Measurements from ENCODE around the gene PTPN11. TPM values are rescaled to one million over a fixed set of nuclear protein-coding genes. Genes with fewer than 3 reads are reported as not detected.

PTPN11 gene
- total and polyA plus RNA-seq, 4 donors, result 33.7 to 73.3 (median 36.4) TPM

DNA sequence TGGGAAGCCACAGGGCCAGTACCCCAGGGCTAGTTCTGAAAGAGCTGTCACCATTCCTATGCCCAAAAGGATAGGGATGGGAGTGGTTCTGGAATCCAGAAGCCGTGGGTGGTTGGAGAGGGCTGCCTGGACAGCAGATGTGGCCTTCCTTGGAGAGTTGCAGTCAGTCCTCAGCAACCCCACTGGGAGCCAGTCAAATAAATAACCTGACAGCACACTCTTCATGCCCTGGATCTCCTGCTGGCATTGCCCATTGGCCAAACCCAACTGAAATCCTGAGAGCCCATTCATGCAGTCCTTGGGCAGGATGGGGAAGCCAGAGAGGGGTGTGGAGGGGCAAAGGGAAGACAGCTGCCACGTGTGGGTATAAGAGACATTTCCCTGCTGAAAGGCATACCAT, 128.2 kb downstream of the PTPN11 start:
- no peak overlapping the region for H3K9ac ChIP-seq (ENCODE audit: low read depth in 1 of 2, low read length in 2 of 2)
- H3K27ac ChIP-seq (ENCODE audit: low read depth in 1 of 2, low read length in 2 of 2), result no peak overlapping the region
- DNase-seq (ENCODE audit: low spot score), result no peak
- no peaks in the 10 kb centered on the region for H3K27me3 ChIP-seq (ENCODE audit: control insufficient read depth in 4 of 4, insufficient read depth in 4 of 4, low read length in 3 of 4)
- 43% methylated on average over 2 of the region's 2 CpGs for WGBS
- H3K4me1 ChIP-seq (ENCODE audit: control insufficient read depth in 4 of 4, insufficient read depth in 4 of 4, low read length in 3 of 4), result no peaks in the 10 kb centered on the region
- H3K9me3 ChIP-seq (ENCODE audit: control insufficient read depth in 4 of 4, low read length in 3 of 4), result no peaks in the 10 kb centered on the region
- no peak for TF ChIP-seq TAF1 (conservative IDR thresholded peaks at IDR 0.05)
- no peak for TF ChIP-seq HNF4A (conservative IDR thresholded peaks at IDR 0.05)
- no peak for TF ChIP-seq EGR1 (IDR thresholded peaks at IDR 0.05; ENCODE audit: low read depth in 2 of 2)
- TF ChIP-seq, protein P1, sequence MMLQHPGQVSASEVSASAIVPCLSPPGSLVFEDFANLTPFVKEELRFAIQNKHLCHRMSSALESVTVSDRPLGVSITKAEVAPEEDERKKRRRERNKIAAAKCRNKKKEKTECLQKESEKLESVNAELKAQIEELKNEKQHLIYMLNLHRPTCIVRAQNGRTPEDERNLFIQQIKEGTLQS (IDR thresholded peaks at IDR 0.05), result no peak
- TF ChIP-seq, protein P2, sequence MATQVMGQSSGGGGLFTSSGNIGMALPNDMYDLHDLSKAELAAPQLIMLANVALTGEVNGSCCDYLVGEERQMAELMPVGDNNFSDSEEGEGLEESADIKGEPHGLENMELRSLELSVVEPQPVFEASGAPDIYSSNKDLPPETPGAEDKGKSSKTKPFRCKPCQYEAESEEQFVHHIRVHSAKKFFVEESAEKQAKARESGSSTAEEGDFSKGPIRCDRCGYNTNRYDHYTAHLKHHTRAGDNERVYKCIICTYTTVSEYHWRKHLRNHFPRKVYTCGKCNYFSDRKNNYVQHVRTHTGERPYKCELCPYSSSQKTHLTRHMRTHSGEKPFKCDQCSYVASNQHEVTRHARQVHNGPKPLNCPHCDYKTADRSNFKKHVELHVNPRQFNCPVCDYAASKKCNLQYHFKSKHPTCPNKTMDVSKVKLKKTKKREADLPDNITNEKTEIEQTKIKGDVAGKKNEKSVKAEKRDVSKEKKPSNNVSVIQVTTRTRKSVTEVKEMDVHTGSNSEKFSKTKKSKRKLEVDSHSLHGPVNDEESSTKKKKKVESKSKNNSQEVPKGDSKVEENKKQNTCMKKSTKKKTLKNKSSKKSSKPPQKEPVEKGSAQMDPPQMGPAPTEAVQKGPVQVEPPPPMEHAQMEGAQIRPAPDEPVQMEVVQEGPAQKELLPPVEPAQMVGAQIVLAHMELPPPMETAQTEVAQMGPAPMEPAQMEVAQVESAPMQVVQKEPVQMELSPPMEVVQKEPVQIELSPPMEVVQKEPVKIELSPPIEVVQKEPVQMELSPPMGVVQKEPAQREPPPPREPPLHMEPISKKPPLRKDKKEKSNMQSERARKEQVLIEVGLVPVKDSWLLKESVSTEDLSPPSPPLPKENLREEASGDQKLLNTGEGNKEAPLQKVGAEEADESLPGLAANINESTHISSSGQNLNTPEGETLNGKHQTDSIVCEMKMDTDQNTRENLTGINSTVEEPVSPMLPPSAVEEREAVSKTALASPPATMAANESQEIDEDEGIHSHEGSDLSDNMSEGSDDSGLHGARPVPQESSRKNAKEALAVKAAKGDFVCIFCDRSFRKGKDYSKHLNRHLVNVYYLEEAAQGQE (IDR thresholded peaks at IDR 0.05), result no peak
- TF ChIP-seq YY1 (IDR thresholded peaks at IDR 0.05), result no peak
- TF ChIP-seq, protein P3, sequence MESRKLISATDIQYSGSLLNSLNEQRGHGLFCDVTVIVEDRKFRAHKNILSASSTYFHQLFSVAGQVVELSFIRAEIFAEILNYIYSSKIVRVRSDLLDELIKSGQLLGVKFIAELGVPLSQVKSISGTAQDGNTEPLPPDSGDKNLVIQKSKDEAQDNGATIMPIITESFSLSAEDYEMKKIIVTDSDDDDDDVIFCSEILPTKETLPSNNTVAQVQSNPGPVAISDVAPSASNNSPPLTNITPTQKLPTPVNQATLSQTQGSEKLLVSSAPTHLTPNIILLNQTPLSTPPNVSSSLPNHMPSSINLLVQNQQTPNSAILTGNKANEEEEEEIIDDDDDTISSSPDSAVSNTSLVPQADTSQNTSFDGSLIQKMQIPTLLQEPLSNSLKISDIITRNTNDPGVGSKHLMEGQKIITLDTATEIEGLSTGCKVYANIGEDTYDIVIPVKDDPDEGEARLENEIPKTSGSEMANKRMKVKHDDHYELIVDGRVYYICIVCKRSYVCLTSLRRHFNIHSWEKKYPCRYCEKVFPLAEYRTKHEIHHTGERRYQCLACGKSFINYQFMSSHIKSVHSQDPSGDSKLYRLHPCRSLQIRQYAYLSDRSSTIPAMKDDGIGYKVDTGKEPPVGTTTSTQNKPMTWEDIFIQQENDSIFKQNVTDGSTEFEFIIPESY (IDR thresholded peaks at IDR 0.05), result no peak
- TF ChIP-seq, protein P4, sequence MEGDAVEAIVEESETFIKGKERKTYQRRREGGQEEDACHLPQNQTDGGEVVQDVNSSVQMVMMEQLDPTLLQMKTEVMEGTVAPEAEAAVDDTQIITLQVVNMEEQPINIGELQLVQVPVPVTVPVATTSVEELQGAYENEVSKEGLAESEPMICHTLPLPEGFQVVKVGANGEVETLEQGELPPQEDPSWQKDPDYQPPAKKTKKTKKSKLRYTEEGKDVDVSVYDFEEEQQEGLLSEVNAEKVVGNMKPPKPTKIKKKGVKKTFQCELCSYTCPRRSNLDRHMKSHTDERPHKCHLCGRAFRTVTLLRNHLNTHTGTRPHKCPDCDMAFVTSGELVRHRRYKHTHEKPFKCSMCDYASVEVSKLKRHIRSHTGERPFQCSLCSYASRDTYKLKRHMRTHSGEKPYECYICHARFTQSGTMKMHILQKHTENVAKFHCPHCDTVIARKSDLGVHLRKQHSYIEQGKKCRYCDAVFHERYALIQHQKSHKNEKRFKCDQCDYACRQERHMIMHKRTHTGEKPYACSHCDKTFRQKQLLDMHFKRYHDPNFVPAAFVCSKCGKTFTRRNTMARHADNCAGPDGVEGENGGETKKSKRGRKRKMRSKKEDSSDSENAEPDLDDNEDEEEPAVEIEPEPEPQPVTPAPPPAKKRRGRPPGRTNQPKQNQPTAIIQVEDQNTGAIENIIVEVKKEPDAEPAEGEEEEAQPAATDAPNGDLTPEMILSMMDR (IDR thresholded peaks at IDR 0.05; ENCODE audit: low read depth, low read length, missing input control), result no peak
- no peak for TF ChIP-seq RXRA (IDR thresholded peaks at IDR 0.05)
- TF ChIP-seq RAD21 (IDR thresholded peaks at IDR 0.05), result no peak
- no peak for TF ChIP-seq SP1 (IDR thresholded peaks at IDR 0.05)
- TF ChIP-seq FOXA1 (IDR thresholded peaks at IDR 0.05), result no peak
- no peak for TF ChIP-seq FOXA2 (IDR thresholded peaks at IDR 0.05)
- no peak for TF ChIP-seq GABPA (IDR thresholded peaks at IDR 0.05 in 1 of 2, conservative IDR thresholded peaks at IDR 0.05 in 1 of 2)
- H3K4me3 ChIP-seq (ENCODE audit: low read depth in 1 of 3, low read length in 3 of 3), result no peak overlapping the region
- H3K36me3 ChIP-seq (ENCODE audit: control insufficient read depth in 4 of 4, insufficient read depth in 3 of 4, low read depth in 1 of 4, low read length in 3 of 4), result no peaks in the 10 kb centered on the region

DNA sequence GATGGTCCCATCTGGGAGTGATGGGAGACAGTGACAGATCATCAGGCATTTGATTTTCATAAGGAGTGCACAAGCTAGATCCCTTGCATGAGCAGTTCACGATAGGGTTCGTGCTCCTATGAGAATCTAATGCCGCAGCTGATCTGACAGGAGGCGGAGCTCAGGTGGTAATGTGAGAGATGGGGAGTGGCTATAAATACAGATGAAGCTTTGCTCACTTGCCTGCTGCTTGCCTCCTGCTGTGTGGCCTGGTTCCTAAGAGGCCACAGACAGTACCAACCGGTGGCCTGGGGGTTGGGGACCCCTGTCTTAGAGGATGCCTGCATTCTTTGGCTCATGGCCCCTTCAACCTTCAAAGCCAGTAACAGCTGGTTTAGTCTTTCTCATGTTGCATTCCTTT, 130.3 kb downstream of the PTPN11 start:
- H3K9ac ChIP-seq (ENCODE audit: low read depth in 1 of 2, low read length in 2 of 2), result no peak overlapping the region
- H3K4me3 ChIP-seq (ENCODE audit: low read depth in 1 of 3, low read length in 3 of 3), result no peak overlapping the region
- no peaks in the 10 kb centered on the region for H3K36me3 ChIP-seq (ENCODE audit: control insufficient read depth in 4 of 4, insufficient read depth in 3 of 4, low read depth in 1 of 4, low read length in 3 of 4)
- no peak overlapping the region for H3K27ac ChIP-seq (ENCODE audit: low read depth in 1 of 2, low read length in 2 of 2)
- no peaks in the 10 kb centered on the region for H3K27me3 ChIP-seq (ENCODE audit: control insufficient read depth in 4 of 4, insufficient read depth in 4 of 4, low read length in 3 of 4)
- no peaks in the 10 kb centered on the region for H3K9me3 ChIP-seq (ENCODE audit: control insufficient read depth in 4 of 4, low read length in 3 of 4)
- no peak for DNase-seq (ENCODE audit: low spot score)
- WGBS, result 83% methylated on average over 5 of the region's 5 CpGs
- no peaks in the 10 kb centered on the region for H3K4me1 ChIP-seq (ENCODE audit: control insufficient read depth in 4 of 4, insufficient read depth in 4 of 4, low read length in 3 of 4)
- TF ChIP-seq HNF4A (conservative IDR thresholded peaks at IDR 0.05) (no peak), EGR1 (IDR thresholded peaks at IDR 0.05; ENCODE audit: low read depth in 2 of 2) (no peak), YY1 (IDR thresholded peaks at IDR 0.05) (no peak), FOXA2 (IDR thresholded peaks at IDR 0.05) (no peak), HNF4G (IDR thresholded peaks at IDR 0.05) (no peak), FOXA1 (IDR thresholded peaks at IDR 0.05) (no peak), JUND (IDR thresholded peaks at IDR 0.05) (no peak)
- TF ChIP-seq, protein P3 (IDR thresholded peaks at IDR 0.05), result no peak
- TF ChIP-seq, protein P4 (IDR thresholded peaks at IDR 0.05; ENCODE audit: low read depth, low read length, missing input control), result no peak
- TF ChIP-seq, protein P1 (IDR thresholded peaks at IDR 0.05), result no peak

All from liver (tissue), 9 donors.